Keratinocyte (primary cell): ENCODE data around the gene GAPDHS.

Experiments
- CTCF ChIP-seq, 3 experiments: IDR thresholded peaks in 1 of 3; conservative IDR thresholded peaks in 1 of 3; optimal IDR thresholded peaks in 1 of 3; 2 replicates in 2 of 3; 3 replicates in 1 of 3; pipeline versions ENCODE3 to v1.5.1; 2011; ENCODE audit warnings: low read length in 3 of 3, mild to moderate bottlenecking in 3 of 3, moderate library complexity in 2 of 3, control low read depth in 1 of 3, inconsistent platforms in 1 of 3; ENCODE audit not compliant: insufficient read depth in 2 of 3; ENCODE audit errors: extremely low read depth in 1 of 3
- EZH2 ChIP-seq: IDR thresholded peaks from one replicate; pipeline ENCODE4 v1.6.1; 2012; ENCODE audit warnings: inconsistent platforms, mild to moderate bottlenecking, low read length, moderate library complexity

GRCh38 chr19:35524181-35524837 is 8.9 kb upstream of the GAPDHS start:
- TF ChIP-seq CTCF (optimal IDR thresholded peaks at IDR 0.05 in 1 of 3, IDR thresholded peaks at IDR 0.05 in 1 of 3, conservative IDR thresholded peaks at IDR 0.05 in 1 of 3; ENCODE audit: extremely low read depth in 1 of 3, insufficient read depth in 2 of 3, low read length in 3 of 3) = no peak
- TF ChIP-seq EZH2 = no peak
